HK-2 (cell line): ENCODE measurements around the gene RSPO4.
"Not testable (repeated sequence)": the region's sequence is repeated elsewhere in the genome, so short reads cannot be mapped to it uniquely, and the experiment has no call there.

Experiments
- DNase-seq: peaks from one replicate; pipeline ENCODE4 v3.0.0-alpha.2; 2018; ENCODE audit not compliant: unreplicated experiment

The RSPO4 gene

DNA sequence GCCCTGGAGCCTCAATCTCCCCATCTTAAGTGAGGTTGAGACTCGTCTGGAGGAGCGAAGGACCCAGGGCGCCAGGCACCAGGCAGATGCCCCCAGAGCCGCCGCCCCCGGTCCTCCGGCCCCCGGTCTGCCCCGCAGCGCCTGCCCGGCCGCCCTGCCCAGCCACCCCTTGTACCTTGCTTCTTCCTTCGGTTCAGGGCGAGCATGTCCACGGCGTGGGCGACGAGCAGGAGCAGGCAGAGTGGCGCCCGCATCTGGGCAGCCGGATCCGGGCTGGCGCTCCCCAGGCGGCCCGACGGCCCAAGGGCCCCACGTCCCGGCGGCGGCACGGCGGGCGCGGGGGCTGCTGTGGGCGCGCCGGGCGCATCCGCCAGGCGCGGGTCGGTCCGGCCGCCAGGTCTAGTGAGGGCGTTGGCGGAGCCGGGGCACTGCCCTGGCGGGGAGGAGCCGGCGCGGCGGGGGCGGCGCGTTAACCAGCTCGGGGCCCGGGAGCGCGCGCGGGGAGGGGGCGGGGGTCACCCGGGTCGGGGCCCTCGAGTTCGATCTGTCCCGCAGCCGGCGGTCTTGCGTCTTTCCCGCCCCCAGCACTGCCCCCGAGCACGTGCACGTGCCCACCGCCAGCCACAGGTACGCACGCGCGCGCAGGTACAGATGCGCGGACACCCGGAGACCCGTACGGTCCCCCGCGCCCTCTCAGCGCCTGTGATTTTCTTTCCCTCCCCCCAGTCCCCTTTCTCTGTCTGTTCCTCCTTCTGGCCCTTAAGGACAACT, at the start of gene RSPO4:
RSPO4 (minus strand) TSS at position 401 of the 771 bp plus-strand sequence; CDS start at position 254, 147 bp downstream.
- DNase-seq: no peak

DNA sequence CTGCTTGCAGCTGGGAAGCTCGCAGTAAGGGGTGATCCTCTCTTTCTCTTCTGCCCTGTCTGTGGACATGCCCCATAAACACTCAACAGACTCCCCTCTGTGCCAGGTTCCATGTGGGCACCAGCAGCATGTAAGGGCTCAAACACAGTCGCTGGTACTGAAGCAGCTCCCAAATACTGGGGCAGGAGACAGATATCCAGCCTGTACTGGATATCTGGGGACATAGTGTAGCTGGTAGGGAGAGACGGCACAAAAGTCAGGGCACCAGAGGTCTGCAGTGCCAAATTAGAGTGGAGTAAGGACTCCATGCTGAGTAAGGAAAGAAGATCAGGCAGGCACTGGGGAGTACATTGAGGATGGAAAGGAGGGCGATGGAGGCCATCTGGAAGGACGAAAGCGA, 48.3 kb upstream of the RSPO4 start:
- DNase-seq: no peak

- DNase-seq: no peak
Measured at GRCh38 chr20:1045860-1046418, 43.8 kb upstream of the RSPO4 start.

DNA sequence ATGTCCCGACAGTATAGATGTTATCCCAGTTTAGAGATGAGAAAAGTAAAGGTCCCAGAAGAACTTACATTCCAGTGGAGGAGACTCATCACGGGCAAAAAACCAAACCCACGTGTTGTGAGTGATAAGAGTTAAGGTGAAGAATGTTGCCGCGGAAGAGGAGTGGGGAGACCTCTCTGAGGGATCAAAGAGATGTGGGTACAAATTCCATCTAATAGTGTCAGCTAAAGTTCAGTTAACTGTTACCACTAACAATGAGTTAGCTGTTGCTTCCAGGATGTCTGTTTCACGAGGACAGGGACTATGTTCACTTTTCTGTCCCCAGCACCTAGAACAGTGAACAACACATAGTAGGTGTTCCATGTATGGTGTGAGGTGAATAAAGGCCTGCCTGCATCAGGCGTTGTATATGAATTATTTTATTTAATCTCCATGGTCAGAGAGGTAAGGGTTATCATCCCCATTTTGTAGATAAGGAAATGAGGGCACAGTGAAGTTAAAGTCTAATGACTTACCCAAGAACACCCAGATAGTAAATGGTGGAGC, 39.8 kb upstream of the RSPO4 start:
- DNase-seq: no peak

GRCh38 chr20:1038205-1038604, 36.1 kb upstream of the RSPO4 start:
- no peak for DNase-seq

- no peak for DNase-seq
Measured at GRCh38 chr20:1037039-1037438, 34.9 kb upstream of the RSPO4 start.

DNA sequence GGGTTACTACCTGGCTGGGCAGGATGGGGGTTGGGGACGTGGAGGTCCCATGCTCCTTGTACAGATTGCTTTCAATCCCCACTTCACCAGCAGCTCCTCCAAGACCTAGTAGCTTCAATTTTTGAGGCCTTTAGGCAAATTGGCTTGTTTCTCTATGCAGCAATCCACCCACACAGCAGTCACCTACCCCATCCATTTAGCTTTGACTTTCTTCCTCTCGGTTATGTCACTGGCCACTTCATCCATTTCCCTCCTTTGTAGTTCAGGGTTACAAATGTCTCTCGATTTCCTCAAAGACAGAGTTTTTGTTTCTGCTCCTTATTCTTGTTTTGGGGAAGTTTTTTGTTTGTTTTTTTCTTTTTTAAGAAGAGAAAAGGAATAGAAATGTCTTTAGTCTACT, 33.4 kb upstream of the RSPO4 start:
- DNase-seq: no peak

GRCh38 chr20:1034415-1034789, 32.3 kb upstream of the RSPO4 start:
- no peak for DNase-seq

DNA sequence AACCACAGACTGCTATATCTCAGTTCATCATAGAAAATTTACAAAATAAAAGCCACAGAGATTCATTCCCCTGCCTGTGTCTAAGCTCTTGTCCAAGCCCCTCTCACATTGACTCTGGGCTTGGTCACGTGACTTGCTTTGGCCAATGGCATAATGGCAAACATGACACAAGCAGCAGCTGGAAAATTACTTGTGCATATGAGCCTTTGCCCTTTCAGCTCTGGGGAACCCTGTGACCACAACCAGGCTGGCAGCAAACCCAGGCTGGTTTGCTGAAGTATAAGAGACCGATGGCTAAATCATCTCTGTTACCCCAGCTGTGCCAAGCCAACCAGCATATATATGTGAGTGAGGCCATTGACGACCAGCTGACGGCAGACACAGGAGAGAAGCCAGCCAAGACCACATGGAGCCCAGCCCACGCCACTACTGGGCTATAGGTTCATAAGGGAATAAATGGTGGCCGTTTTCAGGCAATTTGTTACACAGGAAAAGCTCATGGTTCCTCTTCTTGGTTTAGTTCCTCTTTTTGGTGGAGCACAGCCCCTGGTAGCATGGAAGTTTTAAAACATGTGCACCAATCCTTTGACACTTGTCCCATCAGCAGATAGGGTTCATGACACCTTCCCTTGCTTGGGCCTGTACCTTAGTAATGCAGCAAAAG, 31.8 kb upstream of the RSPO4 start:
- no peak for DNase-seq

DNA sequence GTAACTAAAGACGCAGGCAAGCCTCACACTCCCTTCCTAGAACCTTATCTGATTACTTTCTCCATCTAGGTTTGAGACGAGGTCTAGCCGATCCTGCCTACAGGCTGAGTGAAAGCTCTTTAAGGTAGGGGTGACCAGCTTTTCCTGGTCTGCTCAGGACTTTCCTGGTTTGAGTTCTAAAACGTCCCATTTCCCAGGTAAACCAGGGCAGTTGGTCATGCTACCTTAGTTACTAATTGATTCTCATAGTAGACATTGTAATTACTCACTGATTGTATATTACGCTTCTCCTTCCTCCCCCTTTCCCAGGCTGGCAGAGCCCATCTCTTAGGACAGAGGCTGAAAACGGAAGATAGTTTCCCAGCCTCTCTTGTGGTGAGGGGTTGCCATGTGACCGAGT, 27.9 kb upstream of the RSPO4 start:
- no peak for DNase-seq

DNA sequence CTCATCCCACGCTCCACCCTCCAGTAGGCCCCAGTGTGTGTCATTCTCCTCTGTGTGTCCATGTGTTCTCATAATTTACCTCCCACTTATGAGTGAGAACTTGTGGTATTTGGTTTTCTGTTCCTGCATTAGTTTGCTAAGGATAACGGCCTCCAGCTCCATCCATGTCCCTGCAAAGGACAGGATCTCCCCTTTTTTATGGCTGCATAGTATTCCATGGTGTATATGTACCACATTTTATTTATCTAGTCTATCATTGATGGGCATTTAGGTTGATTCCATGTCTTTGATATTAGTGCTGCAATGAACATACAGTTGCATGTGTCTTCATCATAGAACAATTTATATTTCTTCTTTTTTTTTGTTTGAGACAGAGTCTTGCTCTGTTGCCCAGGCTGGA, 24.1 kb upstream of the RSPO4 start:
- DNase-seq: not testable (repeated sequence)

- no peak for DNase-seq
Measured at GRCh38 chr20:1022871-1023270, 20.8 kb upstream of the RSPO4 start.

- DNase-seq: no peak
Measured at GRCh38 chr20:1020614-1021013, 18.5 kb upstream of the RSPO4 start.

DNA sequence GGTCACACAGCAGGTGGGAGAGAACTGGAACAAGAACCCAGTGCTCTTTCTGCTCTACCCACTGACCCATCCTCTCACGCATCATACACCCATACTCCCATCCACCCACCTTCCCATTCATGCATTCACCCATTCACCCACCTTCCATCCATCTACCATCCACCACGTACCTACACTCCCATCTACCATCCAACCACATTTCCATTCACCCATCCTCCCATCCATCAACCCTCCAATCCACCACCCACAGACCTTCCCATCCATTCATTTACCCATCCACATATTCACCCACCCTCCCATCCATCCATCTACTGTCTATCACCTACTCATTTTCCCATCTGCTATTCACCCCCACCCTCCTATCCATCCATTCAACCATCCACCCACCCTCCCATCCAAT, 17.2 kb upstream of the RSPO4 start:
- DNase-seq: no peak

- DNase-seq: no peak
Measured at GRCh38 chr20:1017677-1018076, 15.6 kb upstream of the RSPO4 start.

DNA sequence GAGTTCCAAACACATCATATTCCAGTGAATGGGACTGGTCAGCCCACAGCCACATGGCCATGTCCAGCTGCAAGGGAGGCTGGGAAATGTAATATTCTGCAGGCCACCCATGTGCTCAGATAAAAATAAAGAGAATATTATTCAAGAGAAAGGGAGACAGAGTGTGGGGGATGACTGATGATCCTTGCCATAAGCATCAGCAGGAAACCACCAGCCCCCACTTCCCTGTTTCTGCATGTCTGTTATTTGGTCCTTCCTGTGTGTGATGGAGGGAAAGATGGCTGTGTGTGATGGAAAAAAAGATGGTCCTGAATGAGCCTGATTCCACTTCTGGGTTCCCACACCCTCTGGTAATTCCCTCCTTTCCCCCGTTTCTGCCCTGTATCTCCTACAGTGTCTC, 13.1 kb upstream of the RSPO4 start:
- DNase-seq: no peak

DNA sequence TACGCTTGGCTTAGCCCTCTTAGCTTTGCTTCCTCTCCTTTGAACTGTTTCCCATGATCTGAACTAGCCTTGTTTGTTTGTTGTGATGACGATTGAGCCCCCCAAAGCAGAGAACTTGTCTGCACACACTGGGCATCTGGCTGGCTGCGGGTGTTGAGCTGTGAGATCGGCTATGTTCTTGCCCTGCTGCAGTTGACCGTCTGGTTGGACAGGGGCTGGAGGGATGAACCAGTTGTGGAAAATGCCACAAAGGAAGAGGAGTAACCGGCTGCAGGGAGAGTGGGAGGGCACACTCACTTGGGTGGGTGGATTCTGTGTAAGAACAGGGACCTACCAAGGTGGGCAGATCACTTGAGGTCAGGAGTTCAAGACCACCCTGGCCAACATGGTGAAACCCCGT, 12.4 kb upstream of the RSPO4 start:
- no peak for DNase-seq

GRCh38 chr20:1013566-1014340, 11.6 kb upstream of the RSPO4 start:
- DNase-seq: no peak

DNA sequence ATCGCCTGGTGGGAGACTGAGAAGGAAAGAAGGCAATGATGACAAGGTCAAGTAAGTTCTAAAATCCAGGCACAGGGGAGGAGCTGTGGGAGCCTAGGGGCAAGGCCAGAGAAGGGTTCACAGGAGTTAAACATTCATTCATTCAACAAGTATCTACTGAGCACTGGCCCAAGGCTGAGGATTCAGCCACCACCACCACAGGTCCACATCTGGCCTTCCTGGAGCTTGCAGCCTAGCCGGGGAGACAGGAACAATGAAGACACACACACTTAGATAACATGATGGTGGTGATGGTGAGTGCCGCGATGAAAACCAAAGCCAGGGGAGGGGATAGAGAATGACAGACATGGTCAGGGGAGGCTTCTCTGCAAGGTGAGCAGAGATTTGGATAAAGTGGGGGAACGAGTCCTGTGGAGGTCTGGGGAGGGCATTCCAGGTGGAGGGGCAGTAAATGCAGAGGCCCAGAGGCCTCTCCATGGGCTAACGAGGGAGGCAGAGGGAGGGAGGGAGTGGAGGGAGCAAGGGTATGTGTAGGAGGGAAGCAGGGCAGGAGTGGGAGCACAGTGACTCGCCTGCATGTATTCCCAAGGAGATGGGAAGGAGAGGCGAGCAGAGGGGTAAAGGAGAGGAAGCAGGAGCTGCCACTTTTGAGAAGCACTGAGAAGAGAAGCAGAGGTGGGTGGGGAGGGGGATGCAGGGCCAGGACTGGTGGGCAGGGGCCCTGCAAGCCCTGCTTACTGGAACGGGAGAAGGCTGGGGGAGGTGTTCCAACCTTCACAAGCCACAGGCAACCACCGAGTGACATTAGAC, 10.5 kb upstream of the RSPO4 start:
- no peak for DNase-seq

DNA sequence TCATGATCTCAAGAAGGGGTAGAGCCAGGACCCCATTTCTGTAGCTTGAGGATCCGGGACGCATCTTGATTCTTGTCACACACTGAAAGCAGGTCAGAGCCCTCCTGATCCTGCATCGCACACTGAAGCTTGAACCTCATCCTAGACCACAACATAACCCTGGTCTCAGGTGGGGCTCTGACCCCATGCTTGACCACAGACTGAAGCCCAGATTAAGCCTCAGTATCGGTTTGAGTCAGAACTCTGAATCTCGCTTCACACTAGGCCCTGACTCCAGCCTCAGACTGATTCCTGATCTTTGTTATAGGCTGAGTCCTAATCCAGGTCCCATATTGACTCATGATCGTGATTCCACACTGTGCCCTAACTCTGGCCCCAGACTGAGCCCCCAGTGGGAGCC, 8.5 kb upstream of the RSPO4 start:
- DNase-seq: no peak

DNA sequence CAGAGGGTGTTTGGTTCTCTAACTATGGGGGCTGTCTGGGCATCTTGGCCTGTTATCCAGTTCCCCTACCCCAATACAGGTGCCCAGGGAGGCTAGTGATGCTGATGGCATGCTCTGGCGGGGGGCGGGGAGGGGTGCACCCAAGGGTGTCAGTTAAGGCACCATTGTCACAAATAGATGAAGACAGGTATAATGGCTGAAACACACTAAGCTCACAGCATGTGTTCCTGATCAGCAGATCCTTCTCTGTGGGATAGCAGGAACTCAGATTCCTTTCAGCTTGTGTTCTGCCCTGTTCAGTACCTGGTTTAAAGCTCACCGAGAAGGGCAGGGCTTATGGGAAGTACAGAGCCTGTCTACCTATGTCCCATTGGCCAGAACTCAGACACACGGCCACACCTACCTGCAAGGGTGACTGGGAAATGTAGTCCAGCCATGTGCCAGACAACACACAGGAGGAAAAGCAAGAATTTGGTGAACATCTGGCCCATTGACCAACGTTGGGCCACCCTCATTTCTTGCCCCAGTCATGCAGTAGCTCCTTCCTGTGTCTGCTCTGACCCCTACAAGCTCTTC, 3.4 kb upstream of the RSPO4 start:
- no peak for DNase-seq
